GM21447 (cell line): ENCODE data around the gene BICC1.

Source experiments
- ATAC-seq: cut with Tn5 transposase; IDR thresholded peaks from one replicate; pipeline ENCODE4 v1.9.1; 2021; ENCODE audit not compliant: unreplicated experiment

Gene BICC1

GRCh38 chr10:58740620-58741369, 228.1 kb downstream of the BICC1 start:
- ATAC-seq, result no peak

GRCh38 chr10:58741673-58742072, 229.0 kb downstream of the BICC1 start:
- no peak for ATAC-seq

- no peak for ATAC-seq
These were observed 229.5 kb downstream of the BICC1 start for GRCh38 chr10:58742141-58742540.

GRCh38 chr10:58743466-58744115, 230.9 kb downstream of the BICC1 start:
- no peak for ATAC-seq

GRCh38 chr10:58746474-58747185, 234.0 kb downstream of the BICC1 start:
- no peak for ATAC-seq

- no peak for ATAC-seq
These were observed 235.0 kb downstream of the BICC1 start for GRCh38 chr10:58747687-58748086.

GRCh38 chr10:58752665-58753064, 240.0 kb downstream of the BICC1 start:
- no peak for ATAC-seq

- no peak for ATAC-seq
These were observed 240.8 kb downstream of the BICC1 start for GRCh38 chr10:58753425-58753824.

GRCh38 chr10:58754469-58755339, 242.0 kb downstream of the BICC1 start:
- no peak for ATAC-seq

GRCh38 chr10:58755340-58755610, 242.6 kb downstream of the BICC1 start:
- ATAC-seq, result no peak

GRCh38 chr10:58755677-58756076, 243.0 kb downstream of the BICC1 start:
- ATAC-seq, result no peak

- ATAC-seq, result no peak
These were observed 243.6 kb downstream of the BICC1 start for GRCh38 chr10:58756130-58756719.

- no peak for ATAC-seq
These were observed 244.8 kb downstream of the BICC1 start for GRCh38 chr10:58757352-58758065.

- no peak for ATAC-seq
These were observed 245.6 kb downstream of the BICC1 start for GRCh38 chr10:58758321-58758720.

- ATAC-seq, result no peak
These were observed 251.5 kb downstream of the BICC1 start for GRCh38 chr10:58764087-58764747.

- no peak for ATAC-seq
These were observed 253.2 kb downstream of the BICC1 start for GRCh38 chr10:58765910-58766309.

- ATAC-seq, result no peak
These were observed 255.0 kb downstream of the BICC1 start for GRCh38 chr10:58767652-58768051.

GRCh38 chr10:58771863-58772262, 259.2 kb downstream of the BICC1 start:
- ATAC-seq, result no peak

- ATAC-seq, result no peak
These were observed 260.1 kb downstream of the BICC1 start for GRCh38 chr10:58772758-58773157.

GRCh38 chr10:58773341-58773740, 260.7 kb downstream of the BICC1 start:
- ATAC-seq, result no peak
